HEK293 (cell line): ENCODE results near the gene STRN.

Source experiments
- RBAK ChIP-seq: fragments of 450-650 bp; formaldehyde crosslinking; IDR thresholded peaks from 2 replicates; pipeline ENCODE4 v1.5.1; 2016; ENCODE audit warnings: missing biosample characterization, missing genetic modification characterization
- YY1 ChIP-seq: fragments of 450-650 bp; formaldehyde crosslinking; IDR thresholded peaks from 2 replicates; pipeline ENCODE4 v1.5.1; 2018; ENCODE audit warnings: missing biosample characterization, missing genetic modification characterization
- ZNF791 ChIP-seq: fragments of 450-650 bp; formaldehyde crosslinking; IDR thresholded peaks from 2 replicates; pipeline ENCODE4 v1.5.1; 2016; ENCODE audit warnings: missing biosample characterization, missing genetic modification characterization
- ZXDB ChIP-seq: fragments of 450-650 bp; formaldehyde crosslinking; IDR thresholded peaks from 2 replicates; pipeline ENCODE4 v1.5.1; 2016; ENCODE audit warnings: missing biosample characterization, missing genetic modification characterization
- TF ChIP-seq, protein P1 (sequence below): fragments of 450-650 bp; formaldehyde crosslinking; IDR thresholded peaks from 2 replicates; pipeline ENCODE4 v1.5.1; 2016; ENCODE audit warnings: missing biosample characterization, missing genetic modification characterization

DNA sequence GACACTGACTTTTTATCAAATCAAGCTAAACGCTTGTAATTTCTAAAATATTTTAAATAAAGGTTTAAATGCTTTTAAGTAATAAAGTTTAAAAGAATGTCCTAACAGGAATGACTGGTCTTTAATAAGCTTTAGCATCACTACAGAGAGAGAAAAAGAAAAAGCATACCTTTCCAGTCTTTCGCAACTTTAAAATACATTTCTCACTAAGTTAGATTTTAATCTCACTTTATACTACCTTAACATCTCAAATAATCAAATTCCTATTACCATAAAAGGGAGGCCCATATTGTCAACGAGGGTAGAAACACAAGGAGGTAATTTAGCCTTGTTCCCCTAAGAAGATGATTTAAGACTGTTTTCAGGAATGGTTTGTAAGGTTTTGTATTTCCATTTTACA, 80.7 kb downstream of the STRN start:
- TF ChIP-seq RBAK (tag by site-specific recombination) (no peak), ZNF791 (tag by site-specific recombination) (no peak), ZXDB (no peak), YY1 (tag by site-specific recombination) (no peak)
- TF ChIP-seq, protein P1, sequence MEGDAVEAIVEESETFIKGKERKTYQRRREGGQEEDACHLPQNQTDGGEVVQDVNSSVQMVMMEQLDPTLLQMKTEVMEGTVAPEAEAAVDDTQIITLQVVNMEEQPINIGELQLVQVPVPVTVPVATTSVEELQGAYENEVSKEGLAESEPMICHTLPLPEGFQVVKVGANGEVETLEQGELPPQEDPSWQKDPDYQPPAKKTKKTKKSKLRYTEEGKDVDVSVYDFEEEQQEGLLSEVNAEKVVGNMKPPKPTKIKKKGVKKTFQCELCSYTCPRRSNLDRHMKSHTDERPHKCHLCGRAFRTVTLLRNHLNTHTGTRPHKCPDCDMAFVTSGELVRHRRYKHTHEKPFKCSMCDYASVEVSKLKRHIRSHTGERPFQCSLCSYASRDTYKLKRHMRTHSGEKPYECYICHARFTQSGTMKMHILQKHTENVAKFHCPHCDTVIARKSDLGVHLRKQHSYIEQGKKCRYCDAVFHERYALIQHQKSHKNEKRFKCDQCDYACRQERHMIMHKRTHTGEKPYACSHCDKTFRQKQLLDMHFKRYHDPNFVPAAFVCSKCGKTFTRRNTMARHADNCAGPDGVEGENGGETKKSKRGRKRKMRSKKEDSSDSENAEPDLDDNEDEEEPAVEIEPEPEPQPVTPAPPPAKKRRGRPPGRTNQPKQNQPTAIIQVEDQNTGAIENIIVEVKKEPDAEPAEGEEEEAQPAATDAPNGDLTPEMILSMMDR, result no peak
